Testis (tissue), 5 donors: ENCODE data around the gene OR4C16. TPM values are rescaled to one million over a fixed set of nuclear protein-coding genes. Genes with fewer than 3 reads are reported as not detected.

Source experiments
- DNase-seq: peaks from one replicate; pipeline ENCODE4 v3.0.0-alpha.2; 2019
- H3K27ac ChIP-seq, 2 donors: fragments of 200-600 bp; sonication (generic); one replicate each; pipeline ENCODE4 v1.5.1; 2019
- H3K27me3 ChIP-seq: fragments of 200-600 bp; sonication (generic); one replicate; pipeline ENCODE4 v1.5.1; 2019
- H3K36me3 ChIP-seq: fragments of 200-600 bp; sonication (generic); one replicate; pipeline ENCODE4 v1.5.1; 2017; ENCODE audit warnings: low read depth; ENCODE audit errors: missing control alignments
- H3K4me1 ChIP-seq: fragments of 200-600 bp; sonication (generic); one replicate; pipeline ENCODE4 v1.5.1; 2019
- H3K4me3 ChIP-seq, 2 donors: fragments of 200-600 bp; sonication (generic); one replicate each; pipeline ENCODE4 v1.5.1; 2017 to 2019
- H3K9me3 ChIP-seq: fragments of 200-600 bp; sonication (generic); one replicate; pipeline ENCODE4 v1.5.1; 2017
- POLR2A ChIP-seq: fragments of 450-650 bp; IDR thresholded peaks from one replicate; pipeline ENCODE4 v1.6.1; 2017; ENCODE audit warnings: antibody characterized with exemption, mild to moderate bottlenecking, moderate library complexity
- WGBS, 2 donors: methylation state at CpG; one replicate each; pipeline ENCODE4 v1.1.5; 2018; 5-methylcytosine and 5-hydroxymethylcytosine counted together
- intact Hi-C: fragments of 100-400 bp; cut with DNase I; formaldehyde crosslinking; loops from one replicate; pipeline ENCODE4 v1.15.1; 2023; ENCODE audit warnings: low total_unique reads
- long read RNA-seq, 2 donors: transcript quantifications; one replicate each; lab custom pipeline, GENCODE V29; 2026
- polyA plus RNA-seq: library from polyadenylated mRNA; stranded (reverse); fragments of 350-450 nt; fragmentation: Illumina TruSeq; extraction: RNeasy Lipid Tissue Mini Kit (QIAGEN cat#74804); gene quantifications from one replicate; pipeline ENCODE4 v1.2.3, GENCODE V29; 2014; ENCODE audit warnings: low read depth, low replicate concordance; ENCODE audit not compliant: insufficient read depth
- total RNA-seq, 2 donors: library from RNA; depleted of rRNA; stranded (reverse); fragments of >200 nt; gene quantifications; one replicate each; pipeline ENCODE4 v1.2.3, GENCODE V29; 2016
- TF ChIP-seq, protein P1 (sequence below), 3 experiments: fragments of 450-650 bp in 2 of 3; fragments of 200-600 bp in 1 of 3; sonication (generic) in 1 of 3; IDR thresholded peaks; one replicate each; pipeline ENCODE4 v1.5.1; 2016 to 2019; ENCODE audit warnings: antibody characterized with exemption in 3 of 3, mild to moderate bottlenecking in 2 of 3, moderate library complexity in 1 of 3

OR4C16 gene, protein sequence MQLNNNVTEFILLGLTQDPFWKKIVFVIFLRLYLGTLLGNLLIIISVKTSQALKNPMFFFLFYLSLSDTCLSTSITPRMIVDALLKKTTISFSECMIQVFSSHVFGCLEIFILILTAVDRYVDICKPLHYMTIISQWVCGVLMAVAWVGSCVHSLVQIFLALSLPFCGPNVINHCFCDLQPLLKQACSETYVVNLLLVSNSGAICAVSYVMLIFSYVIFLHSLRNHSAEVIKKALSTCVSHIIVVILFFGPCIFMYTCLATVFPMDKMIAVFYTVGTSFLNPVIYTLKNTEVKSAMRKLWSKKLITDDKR
- not detected for total RNA-seq
- not detected for polyA plus RNA-seq
- long read RNA-seq, donor 1: 0 reads
- long read RNA-seq, donor 2: 0 reads

DNA sequence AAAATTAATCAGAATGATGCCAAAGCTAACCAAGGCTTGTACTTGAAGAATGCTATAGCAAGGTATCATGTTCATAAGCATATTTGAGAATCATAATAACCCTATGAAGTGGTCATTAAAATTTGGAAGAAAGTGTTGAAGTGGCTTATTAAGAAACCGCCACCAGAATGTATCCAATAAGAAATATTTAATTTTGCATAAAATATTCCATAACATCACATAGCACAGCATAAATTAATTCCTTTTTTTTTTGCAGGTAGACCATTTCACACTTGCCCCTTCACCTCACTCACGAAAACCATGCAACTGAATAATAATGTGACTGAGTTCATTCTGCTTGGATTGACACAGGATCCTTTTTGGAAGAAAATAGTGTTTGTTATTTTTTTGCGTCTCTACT is at the start of gene OR4C16:
OR4C16 (plus strand) TSS at position 301 of the 400 bp plus-strand sequence; CDS start at position 301, 0 bp downstream.
- WGBS, 2 donors: 48 to 63% methylated on average over 3 of the region's 3 CpGs
- Histone ChIP-seq H3K9me3 (no peaks in the 10 kb centered on the region), H3K27ac (no peak within 1 kb of the TSS), H3K36me3 (no peaks in the 10 kb centered on the region), H3K27me3 (no peaks in the 10 kb centered on the region), H3K4me3 (no peak within 1 kb of the TSS), H3K4me1 (no peaks in the 10 kb centered on the region)
- no peak for DNase-seq
- intact Hi-C loops: no loop called here
- TF ChIP-seq POLR2A: no peak
- TF ChIP-seq, protein P1, sequence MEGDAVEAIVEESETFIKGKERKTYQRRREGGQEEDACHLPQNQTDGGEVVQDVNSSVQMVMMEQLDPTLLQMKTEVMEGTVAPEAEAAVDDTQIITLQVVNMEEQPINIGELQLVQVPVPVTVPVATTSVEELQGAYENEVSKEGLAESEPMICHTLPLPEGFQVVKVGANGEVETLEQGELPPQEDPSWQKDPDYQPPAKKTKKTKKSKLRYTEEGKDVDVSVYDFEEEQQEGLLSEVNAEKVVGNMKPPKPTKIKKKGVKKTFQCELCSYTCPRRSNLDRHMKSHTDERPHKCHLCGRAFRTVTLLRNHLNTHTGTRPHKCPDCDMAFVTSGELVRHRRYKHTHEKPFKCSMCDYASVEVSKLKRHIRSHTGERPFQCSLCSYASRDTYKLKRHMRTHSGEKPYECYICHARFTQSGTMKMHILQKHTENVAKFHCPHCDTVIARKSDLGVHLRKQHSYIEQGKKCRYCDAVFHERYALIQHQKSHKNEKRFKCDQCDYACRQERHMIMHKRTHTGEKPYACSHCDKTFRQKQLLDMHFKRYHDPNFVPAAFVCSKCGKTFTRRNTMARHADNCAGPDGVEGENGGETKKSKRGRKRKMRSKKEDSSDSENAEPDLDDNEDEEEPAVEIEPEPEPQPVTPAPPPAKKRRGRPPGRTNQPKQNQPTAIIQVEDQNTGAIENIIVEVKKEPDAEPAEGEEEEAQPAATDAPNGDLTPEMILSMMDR (IDR thresholded peaks at IDR 0.05): no peak

DNA sequence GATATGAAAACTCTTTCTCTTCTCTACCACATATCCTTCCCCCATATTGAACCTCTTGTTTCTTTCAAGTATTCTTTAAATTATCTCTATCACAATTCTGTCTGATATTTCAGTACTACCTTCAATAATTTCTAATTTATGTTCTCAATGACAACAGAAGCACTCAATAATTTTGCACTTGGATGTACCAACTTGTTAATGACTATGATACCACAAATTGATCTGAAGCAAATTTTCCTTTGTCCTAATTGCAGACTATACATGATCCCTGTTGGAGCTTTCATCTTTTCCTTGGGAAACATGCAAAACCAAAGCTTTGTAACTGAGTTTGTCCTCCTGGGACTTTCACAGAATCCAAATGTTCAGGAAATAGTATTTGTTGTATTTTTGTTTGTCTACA is 17.8 kb upstream of the OR4C16 start, which contains the start of gene OR4C15:
OR4C15 (plus strand) TSS at position 301 of the 400 bp plus-strand sequence; CDS start at position 301, 0 bp downstream.
- H3K4me1 ChIP-seq: no peaks in the 10 kb centered on the region
- no peak within 1 kb of the TSS for H3K27ac ChIP-seq
- no peak for DNase-seq
- TF ChIP-seq, protein P1 (IDR thresholded peaks at IDR 0.05): no peak
- no peak for TF ChIP-seq POLR2A
- H3K27me3 ChIP-seq: no peaks in the 10 kb centered on the region
- H3K36me3 ChIP-seq: no peaks in the 10 kb centered on the region
- H3K9me3 ChIP-seq: no peaks in the 10 kb centered on the region
- H3K4me3 ChIP-seq: no peak within 1 kb of the TSS
- intact Hi-C loops: no loop called here

DNA sequence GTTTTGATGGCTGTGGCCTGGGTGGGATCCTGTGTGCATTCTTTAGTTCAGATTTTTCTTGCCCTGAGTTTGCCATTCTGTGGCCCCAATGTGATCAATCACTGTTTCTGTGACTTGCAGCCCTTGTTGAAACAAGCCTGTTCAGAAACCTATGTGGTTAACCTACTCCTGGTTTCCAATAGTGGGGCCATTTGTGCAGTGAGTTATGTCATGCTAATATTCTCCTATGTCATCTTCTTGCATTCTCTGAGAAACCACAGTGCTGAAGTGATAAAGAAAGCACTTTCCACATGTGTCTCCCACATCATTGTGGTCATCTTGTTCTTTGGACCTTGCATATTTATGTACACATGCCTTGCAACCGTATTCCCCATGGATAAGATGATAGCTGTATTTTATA is 620 bp downstream of the OR4C16 start:
- Histone ChIP-seq H3K4me1 (no peaks in the 10 kb centered on the region), H3K4me3 (no peak overlapping the region), H3K27ac (no peak overlapping the region), H3K9me3 (no peaks in the 10 kb centered on the region), H3K27me3 (no peaks in the 10 kb centered on the region), H3K36me3 (no peaks in the 10 kb centered on the region)
- intact Hi-C loops: no loop called here
- WGBS, 2 donors: 21 to 35% methylated on average over 1 of the region's 1 CpG
- no peak for DNase-seq
- TF ChIP-seq POLR2A: no peak
- TF ChIP-seq, protein P1 (IDR thresholded peaks at IDR 0.05): no peak

DNA sequence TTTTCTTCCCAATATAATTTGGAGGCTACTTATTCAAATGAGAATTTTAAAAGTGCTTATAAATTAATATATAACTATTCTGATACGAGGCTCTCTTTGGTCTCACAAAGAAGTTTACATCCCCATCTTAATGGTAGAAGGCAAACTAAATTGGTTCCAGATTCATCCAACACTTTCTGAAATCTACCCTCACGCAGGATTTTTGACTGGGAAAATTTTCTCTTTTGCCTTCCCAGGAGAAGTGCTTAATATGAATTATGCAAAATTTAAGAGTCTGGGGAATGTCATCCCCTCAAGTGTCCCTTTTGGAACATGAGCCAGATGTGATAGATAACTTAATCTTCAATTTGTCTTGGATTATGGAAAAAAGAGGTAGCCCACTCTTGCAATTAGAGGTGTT is 35.6 kb downstream of the OR4C16 start, which contains the start of gene OR4C11:
OR4C11 (minus strand) TSS at position 101 of the 400 bp plus-strand sequence. CDS start 3,272 bp downstream, outside the sequence.
- H3K36me3 ChIP-seq: no peaks in the 10 kb centered on the region
- no peaks in the 10 kb centered on the region for H3K4me1 ChIP-seq
- 58 to 60% methylated on average over 2 of the region's 2 CpGs for WGBS, 2 donors
- no peaks in the 10 kb centered on the region for H3K27me3 ChIP-seq
- intact Hi-C loops: no loop called here
- no peak within 1 kb of the TSS for H3K4me3 ChIP-seq
- no peaks in the 10 kb centered on the region for H3K9me3 ChIP-seq
- DNase-seq: no peak
- TF ChIP-seq POLR2A: no peak
- TF ChIP-seq, protein P1 (IDR thresholded peaks at IDR 0.05): no peak
- H3K27ac ChIP-seq: no peak within 1 kb of the TSS

Other genes with a start within 250 kb of the OR4C16 start
- gene OR4A16, start 228.9 kb upstream of the OR4C16 start, total RNA-seq: under 1 TPM; 0.47 to 0.50 TPM
- not detected for gene OR4A16, start 228.9 kb upstream of the OR4C16 start, polyA plus RNA-seq
- gene OR4A15, start 204.2 kb upstream of the OR4C16 start, total RNA-seq: not detected
- gene OR4A15, start 204.2 kb upstream of the OR4C16 start, polyA plus RNA-seq: not detected
- not detected for gene OR4C15, start 17.7 kb upstream of the OR4C16 start, total RNA-seq
- gene OR4C15, start 17.7 kb upstream of the OR4C16 start, polyA plus RNA-seq: not detected
- not detected for gene OR4C11, start 35.5 kb downstream of the OR4C16 start, total RNA-seq
- not detected for gene OR4C11, start 35.5 kb downstream of the OR4C16 start, polyA plus RNA-seq
- not detected for gene OR4P4, start 63.0 kb downstream of the OR4C16 start, total RNA-seq
- gene OR4P4, start 63.0 kb downstream of the OR4C16 start, polyA plus RNA-seq: not detected
- gene OR4S2, start 76.2 kb downstream of the OR4C16 start, total RNA-seq: not detected
- gene OR4S2, start 76.2 kb downstream of the OR4C16 start, polyA plus RNA-seq: not detected
- gene OR4C6, start 90.1 kb downstream of the OR4C16 start, total RNA-seq: not detected
- gene OR4C6, start 90.1 kb downstream of the OR4C16 start, polyA plus RNA-seq: not detected
- gene OR5D13, start 201.3 kb downstream of the OR4C16 start, total RNA-seq: not detected
- not detected for gene OR5D13, start 201.3 kb downstream of the OR4C16 start, polyA plus RNA-seq
- gene OR5D14, start 223.4 kb downstream of the OR4C16 start, total RNA-seq: not detected
- not detected for gene OR5D14, start 223.4 kb downstream of the OR4C16 start, polyA plus RNA-seq
- not detected for gene OR5L1, start 239.2 kb downstream of the OR4C16 start, total RNA-seq
- gene OR5L1, start 239.2 kb downstream of the OR4C16 start, polyA plus RNA-seq: not detected
- gene OR5D18, start 247.5 kb downstream of the OR4C16 start, total RNA-seq: not detected
- not detected for gene OR5D18, start 247.5 kb downstream of the OR4C16 start, polyA plus RNA-seq